HG03139 (cell line): ENCODE results near the gene WFS1.

ENCODE experiments used
- ATAC-seq: cut with Tn5 transposase; IDR thresholded peaks from one replicate; pipeline ENCODE4 v1.9.1; 2021; ENCODE audit not compliant: unreplicated experiment

WFS1 gene

GRCh38 chr4:6259886-6260285, 9.8 kb upstream of the WFS1 start:
- ATAC-seq: no peak

GRCh38 chr4:6262176-6262575, 7.5 kb upstream of the WFS1 start:
- no peak for ATAC-seq

- ATAC-seq: no peak
These were observed 6.7 kb upstream of the WFS1 start for GRCh38 chr4:6262847-6263487.

- ATAC-seq: no peak
These were observed 6.0 kb upstream of the WFS1 start for GRCh38 chr4:6263526-6264224.

GRCh38 chr4:6264225-6264540, 5.5 kb upstream of the WFS1 start:
- no peak for ATAC-seq

- no peak for ATAC-seq
These were observed 4.1 kb upstream of the WFS1 start for GRCh38 chr4:6265546-6265945.

- no peak for ATAC-seq
These were observed 2.1 kb upstream of the WFS1 start for GRCh38 chr4:6267573-6267972.

- no peak for ATAC-seq
These were observed 717 bp upstream of the WFS1 start for GRCh38 chr4:6268650-6269615.

- ATAC-seq: no peak
These were observed 1.0 kb downstream of the WFS1 start for GRCh38 chr4:6270636-6271121.

GRCh38 chr4:6271206-6271605, 1.6 kb downstream of the WFS1 start:
- no peak for ATAC-seq

GRCh38 chr4:6271701-6272465, 2.2 kb downstream of the WFS1 start:
- ATAC-seq: no peak

- ATAC-seq: no peak
These were observed 3.4 kb downstream of the WFS1 start for GRCh38 chr4:6272863-6273660.

GRCh38 chr4:6273661-6273990, 4.0 kb downstream of the WFS1 start:
- ATAC-seq: no peak

- no peak for ATAC-seq
These were observed 5.7 kb downstream of the WFS1 start for GRCh38 chr4:6275351-6275750.

- no peak for ATAC-seq
These were observed 6.5 kb downstream of the WFS1 start for GRCh38 chr4:6275898-6276806.

GRCh38 chr4:6277139-6277802, 7.6 kb downstream of the WFS1 start:
- no peak for ATAC-seq

- peak; percentile 4 for ATAC-seq
These were observed 8.5 kb downstream of the WFS1 start for GRCh38 chr4:6277935-6278800.

GRCh38 chr4:6278801-6279197, 9.1 kb downstream of the WFS1 start:
- ATAC-seq: peak; percentile 93
